Astrocyte of the cerebellum (primary cell): ENCODE measurements around the gene SNAP91.
A peak's percentile ranks its signal among the peaks of the same experiment; 100 is the strongest.
"Not testable (repeated sequence)": the region's sequence is repeated elsewhere in the genome, so short reads cannot be mapped to it uniquely, and the experiment has no call there.

Experiments used
- DNase-seq: peaks from one replicate; pipeline ENCODE4 v3.0.0-alpha.2; 2011; ENCODE audit warnings: low read depth
- H3K4me3 ChIP-seq: 2 replicates; pipeline ENCODE4 v1.5.1; 2011; ENCODE audit warnings: mild to moderate bottlenecking, low read depth, low read length, moderate library complexity
- in situ Hi-C: cut with HindIII; loops from 2 replicates; pipeline ENCODE4 v1.10.0; 2017; ENCODE audit warnings: low sequenced_read_pairs
- TF ChIP-seq, protein P1 (sequence below): IDR thresholded peaks from 2 replicates; pipeline ENCODE4 v1.5.1; 2012; ENCODE audit warnings: low read length, low read depth, moderate library complexity, mild to moderate bottlenecking; ENCODE audit errors: missing control alignments

The SNAP91 gene

DNA sequence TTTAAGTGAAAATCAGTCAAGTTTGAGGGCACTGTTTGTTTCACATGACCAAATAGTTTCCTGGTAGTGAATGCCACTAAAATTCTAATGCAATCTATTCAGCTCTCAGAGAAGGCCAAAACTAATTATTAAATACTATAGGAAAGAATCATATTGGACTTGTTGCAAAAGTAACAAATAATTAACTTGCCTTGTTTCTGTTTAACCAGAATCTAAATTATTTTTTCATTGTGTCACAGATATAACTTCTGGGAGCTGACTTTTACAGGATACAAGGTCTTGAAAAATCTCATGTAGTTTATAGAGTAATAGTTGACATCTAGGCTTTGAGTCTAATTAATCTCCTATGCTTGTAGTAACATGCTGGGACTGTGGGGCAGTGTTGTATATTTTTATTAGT, 152.0 kb downstream of the SNAP91 start:
- TF ChIP-seq, protein P1, sequence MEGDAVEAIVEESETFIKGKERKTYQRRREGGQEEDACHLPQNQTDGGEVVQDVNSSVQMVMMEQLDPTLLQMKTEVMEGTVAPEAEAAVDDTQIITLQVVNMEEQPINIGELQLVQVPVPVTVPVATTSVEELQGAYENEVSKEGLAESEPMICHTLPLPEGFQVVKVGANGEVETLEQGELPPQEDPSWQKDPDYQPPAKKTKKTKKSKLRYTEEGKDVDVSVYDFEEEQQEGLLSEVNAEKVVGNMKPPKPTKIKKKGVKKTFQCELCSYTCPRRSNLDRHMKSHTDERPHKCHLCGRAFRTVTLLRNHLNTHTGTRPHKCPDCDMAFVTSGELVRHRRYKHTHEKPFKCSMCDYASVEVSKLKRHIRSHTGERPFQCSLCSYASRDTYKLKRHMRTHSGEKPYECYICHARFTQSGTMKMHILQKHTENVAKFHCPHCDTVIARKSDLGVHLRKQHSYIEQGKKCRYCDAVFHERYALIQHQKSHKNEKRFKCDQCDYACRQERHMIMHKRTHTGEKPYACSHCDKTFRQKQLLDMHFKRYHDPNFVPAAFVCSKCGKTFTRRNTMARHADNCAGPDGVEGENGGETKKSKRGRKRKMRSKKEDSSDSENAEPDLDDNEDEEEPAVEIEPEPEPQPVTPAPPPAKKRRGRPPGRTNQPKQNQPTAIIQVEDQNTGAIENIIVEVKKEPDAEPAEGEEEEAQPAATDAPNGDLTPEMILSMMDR = no peak
- H3K4me3 ChIP-seq = no peak overlapping the region
- in situ Hi-C loops = no loop called here
- DNase-seq = no peak

DNA sequence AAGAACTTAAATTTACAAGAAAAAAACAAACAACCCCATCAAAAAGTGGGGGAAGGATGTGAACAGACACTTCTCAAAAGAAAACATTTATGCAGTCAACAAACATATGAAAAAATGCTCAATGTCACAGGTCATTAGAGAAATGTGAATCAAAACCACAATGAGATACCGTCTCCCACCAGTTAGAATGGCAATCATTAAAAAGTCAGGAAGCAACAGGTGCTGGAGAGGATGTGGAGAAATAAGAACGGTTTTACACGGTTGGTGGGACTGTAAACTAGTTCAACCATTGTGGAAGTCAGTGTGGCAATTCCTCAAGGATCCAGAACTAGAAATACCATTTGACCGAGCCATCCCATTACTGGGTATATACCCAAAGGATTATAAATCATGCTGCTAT, 157.2 kb downstream of the SNAP91 start:
- in situ Hi-C loops, DNase-seq: not testable (repeated sequence)

DNA sequence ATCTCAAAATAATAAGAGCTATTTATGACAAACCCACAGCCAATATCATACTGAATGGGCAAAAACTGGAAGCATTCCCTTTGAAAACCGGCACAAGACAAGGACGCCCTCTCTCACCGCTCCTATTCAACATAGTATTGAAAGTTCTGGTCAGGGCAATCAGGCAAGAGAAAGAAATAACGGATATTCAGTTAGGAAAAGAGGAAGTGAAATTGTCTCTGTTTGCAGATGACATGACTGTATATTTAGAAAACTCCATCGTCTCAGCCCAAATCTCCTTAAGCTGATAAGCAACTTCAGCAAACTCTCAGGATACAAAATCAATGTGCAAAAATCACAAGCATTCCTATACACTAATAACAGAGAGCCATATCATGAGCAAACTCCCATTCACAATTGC, 158.4 kb downstream of the SNAP91 start:
- DNase-seq, in situ Hi-C loops, H3K4me3 ChIP-seq: not testable (repeated sequence)

More for the DNA sequence above, 157.2 kb downstream of the SNAP91 start:
- not testable (repeated sequence) for H3K4me3 ChIP-seq

DNA sequence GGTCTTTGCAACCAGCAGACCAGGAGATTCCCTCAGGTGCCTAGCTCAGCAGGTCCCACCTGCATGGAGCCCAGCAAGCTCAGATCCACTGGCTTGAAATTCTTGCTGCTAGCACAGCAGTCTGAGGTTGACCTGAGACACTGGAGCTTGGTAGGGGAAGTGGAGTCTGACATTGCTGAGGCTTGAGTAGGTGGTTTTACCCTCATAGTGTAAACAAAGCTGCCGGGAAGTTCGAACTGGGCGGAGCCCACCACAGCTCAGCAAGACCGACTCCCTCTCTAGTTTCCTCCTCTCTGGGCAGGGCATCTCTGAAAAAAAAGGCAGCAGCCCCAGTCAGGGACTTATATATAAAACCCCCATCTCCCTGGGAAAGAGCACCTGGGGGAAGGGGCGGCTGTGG, 162.3 kb downstream of the SNAP91 start:
- TF ChIP-seq, protein P1 = no peak
- H3K4me3 ChIP-seq = no peak overlapping the region
- in situ Hi-C loops = no loop called here
- no peak for DNase-seq

DNA sequence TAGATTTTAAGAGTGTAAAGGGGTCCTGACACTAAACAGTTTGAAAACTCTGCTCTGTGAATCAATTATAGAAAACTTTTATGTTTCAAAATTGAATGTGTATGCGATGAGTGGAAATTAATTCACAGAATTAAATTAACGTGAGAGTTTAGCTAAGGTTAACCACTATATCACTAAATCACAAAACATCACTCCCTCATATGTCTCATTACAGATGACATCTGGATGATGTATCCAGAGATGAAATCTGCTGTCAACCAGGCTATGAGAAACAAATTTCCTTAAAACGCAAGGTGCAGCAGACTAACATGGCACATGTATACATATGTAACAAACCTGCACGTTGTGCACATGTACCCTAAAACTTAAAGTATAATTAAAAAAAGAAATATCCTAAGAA, 169.2 kb downstream of the SNAP91 start:
- H3K4me3 ChIP-seq = no peak overlapping the region
- no peak for DNase-seq
- in situ Hi-C loops = no loop called here
- TF ChIP-seq, protein P1 = no peak

DNA sequence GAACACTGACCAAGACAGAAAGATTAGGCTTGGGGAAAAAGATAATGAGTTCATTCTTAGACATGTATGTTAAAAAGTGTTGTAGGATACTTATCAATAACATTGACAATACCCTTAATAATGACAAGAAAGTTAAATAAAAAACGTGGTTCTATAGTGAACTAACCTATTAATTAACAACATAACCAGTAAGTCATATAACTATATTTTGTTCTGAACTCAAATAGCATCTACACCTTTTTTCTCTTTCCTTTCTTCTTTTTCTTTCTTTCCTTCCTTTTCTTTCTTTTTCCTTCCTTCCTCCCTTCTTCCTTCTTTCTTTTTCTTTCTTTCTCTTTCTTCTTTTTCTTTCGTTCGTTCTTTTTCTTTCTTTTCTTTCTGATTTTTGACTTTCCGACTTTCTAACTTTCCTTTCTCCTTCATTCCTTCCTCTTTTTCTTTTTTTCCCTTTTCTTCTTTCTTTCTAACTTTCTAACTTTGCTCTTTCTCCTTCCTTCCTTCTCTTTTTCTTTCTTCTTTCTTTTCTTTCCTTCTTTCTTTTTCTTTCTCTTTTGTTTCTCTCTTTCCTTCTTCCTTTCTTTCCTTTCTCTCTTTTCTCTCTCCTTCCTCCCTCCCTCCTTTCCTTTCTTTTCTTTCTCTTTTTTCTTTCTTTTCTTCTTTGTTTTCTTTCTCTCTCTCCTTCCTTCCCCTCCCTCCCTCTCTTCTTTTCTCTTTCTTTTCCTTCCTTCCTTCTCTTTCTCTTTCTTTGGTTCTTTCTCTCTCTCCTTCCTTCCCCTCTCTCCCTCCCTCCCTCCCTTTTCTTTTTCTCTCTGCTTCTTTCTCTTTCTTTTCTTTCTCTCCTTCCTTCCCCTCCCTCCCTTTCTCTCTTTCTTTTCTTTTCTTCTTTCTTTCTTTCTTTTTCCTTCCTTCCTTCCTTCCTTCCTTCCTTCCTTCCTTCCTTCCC, 172.0 kb downstream of the SNAP91 start:
- TF ChIP-seq, protein P1 = no peak
- H3K4me3 ChIP-seq = no peak overlapping the region
- in situ Hi-C loops = no loop called here
- DNase-seq = no peak

DNA sequence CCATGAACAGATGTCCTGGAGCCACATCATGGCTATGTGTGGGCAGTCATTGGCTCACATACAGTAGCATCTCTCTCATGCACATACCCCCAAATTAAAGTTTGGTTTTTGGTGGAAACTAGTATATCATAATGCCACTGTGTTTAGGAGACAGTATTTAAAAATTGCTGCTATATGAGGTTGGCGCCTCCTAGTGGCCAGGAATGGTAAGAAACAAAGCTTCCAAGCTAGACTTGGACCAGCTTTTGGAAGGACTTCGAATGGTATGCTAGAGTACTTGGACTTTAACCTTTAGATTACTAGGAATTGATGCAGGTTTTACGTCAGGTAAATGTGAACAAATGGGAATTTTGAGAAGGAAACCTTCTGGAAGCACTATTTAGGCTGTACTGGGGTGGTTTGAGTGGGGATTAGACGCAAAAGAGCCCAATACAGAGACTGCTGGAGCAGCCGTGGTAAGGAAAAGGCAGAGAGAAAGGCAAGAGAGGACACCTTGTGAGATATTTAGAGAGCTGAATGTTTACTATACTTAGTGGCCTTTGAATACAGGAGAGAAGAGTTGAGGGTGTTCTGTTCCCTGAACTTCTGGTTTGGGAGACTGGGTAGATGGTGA, 172.8 kb downstream of the SNAP91 start:
- DNase-seq = no peak
- H3K4me3 ChIP-seq = no peak overlapping the region
- TF ChIP-seq, protein P1 = peak; percentile 71
- in situ Hi-C loops = no loop called here
